Mammary epithelial cell (primary cell): ENCODE data around the gene COA7.

ENCODE experiments used
- EZH2 ChIP-seq: IDR thresholded peaks from 2 replicates; pipeline ENCODE4 v1.6.1; 2012; ENCODE audit warnings: low read length, inconsistent platforms, borderline replicate concordance
- TF ChIP-seq, protein P1 (sequence below), 2 donors: IDR thresholded peaks in 1 of 2; conservative IDR thresholded peaks in 1 of 2; 2 replicates each; pipeline ENCODE4 v1.5.1; 2011 to 2012; ENCODE audit warnings: inconsistent platforms in 2 of 2, low read length in 2 of 2, mild to moderate bottlenecking in 2 of 2, control low read depth in 1 of 2, low read depth in 1 of 2; ENCODE audit not compliant: insufficient read depth in 1 of 2; ENCODE audit errors: extremely low read depth in 1 of 2

DNA sequence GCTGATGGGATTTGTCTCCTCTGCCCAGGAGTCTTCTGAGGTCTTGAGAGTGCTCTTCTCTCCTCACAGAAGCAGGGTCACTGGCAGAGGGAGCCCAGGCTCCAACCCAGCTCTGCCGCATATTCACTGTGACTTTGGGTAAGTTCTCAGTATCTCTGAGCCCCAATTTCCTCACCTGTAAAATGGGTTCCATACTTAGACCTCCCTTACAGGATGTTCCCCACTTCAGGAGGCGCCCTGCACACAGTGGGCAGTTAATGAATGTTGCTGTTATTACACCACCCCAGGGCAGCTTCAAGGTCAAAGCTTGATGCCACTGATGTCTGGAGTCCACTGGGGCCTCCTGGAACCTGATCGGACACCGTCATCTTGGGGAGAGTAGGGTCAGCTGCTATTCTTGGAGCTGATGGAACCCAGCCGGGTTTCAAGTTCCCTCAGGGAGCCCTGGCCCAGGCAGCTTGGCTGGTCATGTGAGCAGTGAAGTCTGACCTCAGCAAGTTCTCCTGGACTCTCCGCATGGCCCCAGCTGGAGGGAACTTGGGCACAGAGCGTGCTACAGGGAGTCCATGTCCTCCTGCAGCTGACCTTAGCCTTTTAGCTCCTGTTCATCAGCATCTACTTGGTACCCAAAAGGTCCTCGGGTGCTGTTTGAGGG is 21.8 kb downstream of the COA7 start:
- TF ChIP-seq, protein P1, sequence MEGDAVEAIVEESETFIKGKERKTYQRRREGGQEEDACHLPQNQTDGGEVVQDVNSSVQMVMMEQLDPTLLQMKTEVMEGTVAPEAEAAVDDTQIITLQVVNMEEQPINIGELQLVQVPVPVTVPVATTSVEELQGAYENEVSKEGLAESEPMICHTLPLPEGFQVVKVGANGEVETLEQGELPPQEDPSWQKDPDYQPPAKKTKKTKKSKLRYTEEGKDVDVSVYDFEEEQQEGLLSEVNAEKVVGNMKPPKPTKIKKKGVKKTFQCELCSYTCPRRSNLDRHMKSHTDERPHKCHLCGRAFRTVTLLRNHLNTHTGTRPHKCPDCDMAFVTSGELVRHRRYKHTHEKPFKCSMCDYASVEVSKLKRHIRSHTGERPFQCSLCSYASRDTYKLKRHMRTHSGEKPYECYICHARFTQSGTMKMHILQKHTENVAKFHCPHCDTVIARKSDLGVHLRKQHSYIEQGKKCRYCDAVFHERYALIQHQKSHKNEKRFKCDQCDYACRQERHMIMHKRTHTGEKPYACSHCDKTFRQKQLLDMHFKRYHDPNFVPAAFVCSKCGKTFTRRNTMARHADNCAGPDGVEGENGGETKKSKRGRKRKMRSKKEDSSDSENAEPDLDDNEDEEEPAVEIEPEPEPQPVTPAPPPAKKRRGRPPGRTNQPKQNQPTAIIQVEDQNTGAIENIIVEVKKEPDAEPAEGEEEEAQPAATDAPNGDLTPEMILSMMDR (conservative IDR thresholded peaks at IDR 0.05 in 1 of 2, IDR thresholded peaks at IDR 0.05 in 1 of 2; ENCODE audit: extremely low read depth in 1 of 2, insufficient read depth in 1 of 2, low read depth in 1 of 2, low read length in 2 of 2) = no peak
- TF ChIP-seq EZH2 = no peak
